Esophagus squamous epithelium (tissue), 5 donors: ENCODE results near the gene PPM1M. TPM values are rescaled to one million over a fixed set of nuclear protein-coding genes. Genes with fewer than 3 reads are reported as not detected.

Experiments
- DNase-seq: peaks from one replicate; lab custom pipeline; 2025; lab: John Stamatoyannopoulos, UW
- H3K27ac ChIP-seq, 4 donors: fragments of 200-600 bp; sonication (generic); one replicate each; pipeline ENCODE4 v1.5.1; 2016 to 2019; ENCODE audit warnings: mild to moderate bottlenecking in 1 of 4
- H3K27me3 ChIP-seq, 4 donors: fragments of 200-600 bp; sonication (generic); 1 replicate in 3 of 4; 2 replicates in 1 of 4; pipeline versions ENCODE4 v1.5.1 to v1.6.0; 2017 to 2021; ENCODE audit warnings: antibody characterized with exemption in 1 of 4
- H3K36me3 ChIP-seq, 3 donors: fragments of 200-600 bp; sonication (generic); one replicate each; pipeline ENCODE4 v1.5.1; 2016 to 2019
- H3K4me1 ChIP-seq, 3 donors: fragments of 200-600 bp; sonication (generic); one replicate each; pipeline ENCODE4 v1.5.1; 2017 to 2019
- H3K4me3 ChIP-seq, 4 donors: fragments of 200-600 bp; sonication (generic); 1 replicate in 3 of 4; 2 replicates in 1 of 4; pipeline ENCODE4 v1.5.1; 2016 to 2019; ENCODE audit warnings: mild to moderate bottlenecking in 2 of 4, moderate library complexity in 1 of 4
- H3K9me3 ChIP-seq, 3 donors: fragments of 200-600 bp; sonication (generic); one replicate each; pipeline ENCODE4 v1.5.1; 2016 to 2019
- CTCF ChIP-seq, 6 experiments: fragments of 450-650 bp in 4 of 6; fragments of 200-600 bp in 2 of 6; sonication (generic) in 2 of 6; IDR thresholded peaks; one replicate each; pipeline ENCODE4 v1.5.1; 2016 to 2019; ENCODE audit warnings: antibody characterized with exemption in 6 of 6, mild to moderate bottlenecking in 4 of 6, moderate library complexity in 4 of 6
- POLR2A ChIP-seq, 4 donors: fragments of 450-650 bp; IDR thresholded peaks; one replicate each; pipeline ENCODE4 v1.6.1; 2017; ENCODE audit warnings: antibody characterized with exemption in 4 of 4, mild to moderate bottlenecking in 4 of 4, moderate library complexity in 3 of 4
- WGBS, 2 donors: methylation state at CpG; one replicate each; pipeline ENCODE4 v1.1.5; 2018; 5-methylcytosine and 5-hydroxymethylcytosine counted together
- intact Hi-C: fragments of 100-400 bp; cut with DNase I; formaldehyde crosslinking; loops from one replicate; pipeline ENCODE4 v1.15.0; 2022
- total RNA-seq, 4 donors: library from RNA; depleted of rRNA; stranded (reverse); fragments of >200 nt; gene quantifications; one replicate each; pipeline ENCODE4 v1.1.0, GENCODE V29; 2016
- donor health status: DM: yes; HTN: yes; CAD: no.

Gene PPM1M
- total RNA-seq, 4 donors from 2014 or later, result 3.2 to 25.6 (median 12.3) TPM

DNA sequence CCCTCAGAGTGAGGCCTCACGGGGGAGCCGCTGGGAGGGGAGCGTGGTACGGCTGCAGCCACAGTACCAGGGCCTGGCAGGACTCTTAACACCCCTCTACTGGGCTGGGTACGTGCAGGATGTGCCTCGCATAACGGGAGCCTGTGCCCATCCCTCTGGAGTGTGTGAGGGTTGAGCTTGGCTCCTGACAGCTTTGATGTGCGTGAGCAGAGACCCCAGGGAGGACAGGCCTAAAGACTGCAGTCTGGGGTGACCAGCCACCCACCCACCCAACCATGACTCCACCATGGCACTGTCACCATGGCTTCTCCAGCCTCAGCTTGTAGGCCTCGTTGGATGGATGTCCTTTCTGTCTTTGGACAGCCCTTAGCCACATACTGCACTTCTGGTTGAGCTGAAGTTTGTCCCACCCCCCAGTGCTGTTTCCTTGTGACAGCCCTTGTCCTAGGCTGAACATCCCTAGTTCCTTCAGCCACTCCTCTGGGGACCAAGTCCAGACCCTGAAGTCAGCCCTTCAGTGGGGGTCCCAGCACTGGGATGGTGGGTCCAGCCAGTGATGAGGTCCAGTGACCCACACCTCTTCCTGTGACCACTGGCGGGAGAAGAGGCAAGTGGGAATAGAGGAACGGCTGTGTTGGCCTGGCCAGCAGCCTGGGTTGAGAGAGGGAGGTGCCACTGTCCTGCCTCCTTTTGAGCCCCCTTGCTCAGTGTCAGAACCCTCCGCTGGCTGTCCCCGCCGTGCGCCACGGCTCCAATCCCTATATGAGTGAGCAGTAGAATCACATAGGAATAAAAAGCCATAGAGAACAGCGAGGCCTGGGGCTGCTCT lies 48.1 kb downstream of the PPM1M start:
- intact Hi-C loops, result no loop called here
- TF ChIP-seq POLR2A (IDR thresholded peaks at IDR 0.05) (no peak), CTCF (IDR thresholded peaks at IDR 0.05) (no peak)
- Histone ChIP-seq H3K9me3 (no peaks in the 10 kb centered on the region), H3K4me1 (peaks cover 0 to 13% (median 3%) of the 10 kb centered on the region in 3 donors), H3K27ac (no peak overlapping the region), H3K4me3 (no peak overlapping the region), H3K27me3 (no peaks in the 10 kb centered on the region), H3K36me3 (peaks cover 0 to 56% (median 10%) of the 10 kb centered on the region in 3 donors)
- WGBS, 2 donors, result 92 to 100% methylated on average over 4 to 9 of the region's 17 CpGs
- DNase-seq, result no peak

GRCh38 chr3:52294320-52295150 lies 49.0 kb downstream of the PPM1M start:
- Histone ChIP-seq H3K27ac (no peak overlapping the region), H3K4me3 (no peak overlapping the region), H3K27me3 (no peaks in the 10 kb centered on the region), H3K36me3 (peaks cover 0 to 56% (median 10%) of the 10 kb centered on the region in 3 donors), H3K4me1 (peaks cover 0 to 10% (median 0%) of the 10 kb centered on the region in 3 donors), H3K9me3 (no peaks in the 10 kb centered on the region)
- DNase-seq, result no peak
- intact Hi-C loops, result no loop called here
- WGBS, 2 donors, result 64 to 74% methylated on average over 4 to 7 of the region's 11 CpGs
- TF ChIP-seq POLR2A (IDR thresholded peaks at IDR 0.05) (no peak), CTCF (IDR thresholded peaks at IDR 0.05) (no peak)

DNA sequence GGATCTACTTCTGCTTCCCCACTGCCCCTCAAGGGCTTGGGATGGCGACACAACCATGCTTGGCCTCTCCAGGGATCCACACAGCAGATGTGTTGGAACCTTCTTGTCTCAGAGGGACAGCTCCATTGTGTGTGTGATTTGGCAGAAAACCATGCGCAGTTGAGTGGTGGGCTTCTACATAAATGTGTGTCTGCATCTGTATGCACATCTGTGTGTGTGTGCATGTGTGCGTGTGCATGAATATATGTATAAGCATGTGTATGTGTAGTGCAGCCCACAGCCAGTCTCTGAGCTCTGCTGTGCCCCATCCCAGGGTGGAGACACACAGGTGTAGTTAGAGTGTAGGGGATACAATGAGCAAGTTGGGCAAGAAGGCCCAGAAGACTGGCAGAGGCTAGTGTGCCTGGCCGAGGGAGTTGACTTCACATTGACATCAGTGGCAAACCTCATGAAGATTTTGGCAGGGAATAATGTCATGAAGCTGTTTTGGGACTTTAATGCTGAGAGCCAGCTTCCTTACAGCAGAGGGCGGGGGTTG lies 50.2 kb downstream of the PPM1M start:
- H3K4me3 ChIP-seq, result no peak overlapping the region
- peaks cover 0 to 17% (median 0%) of the 10 kb centered on the region in 3 donors for H3K4me1 ChIP-seq
- no peaks in the 10 kb centered on the region for H3K9me3 ChIP-seq
- no peak for TF ChIP-seq CTCF (IDR thresholded peaks at IDR 0.05)
- TF ChIP-seq POLR2A (IDR thresholded peaks at IDR 0.05), result no peak
- WGBS, 2 donors, result 83 to 87% methylated on average over 2 to 3 of the region's 5 CpGs
- intact Hi-C loops, result no loop called here
- no peak for DNase-seq
- H3K36me3 ChIP-seq, result peaks cover 0 to 49% (median 10%) of the 10 kb centered on the region in 3 donors
- H3K27me3 ChIP-seq, result no peaks in the 10 kb centered on the region
- H3K27ac ChIP-seq, result no peak overlapping the region

- intact Hi-C loops, result no loop called here
- no peaks in the 10 kb centered on the region for H3K9me3 ChIP-seq
- H3K27me3 ChIP-seq, result no peaks in the 10 kb centered on the region
- H3K36me3 ChIP-seq, result peaks cover 0 to 31% (median 5%) of the 10 kb centered on the region in 3 donors
- no peak overlapping the region for H3K4me3 ChIP-seq
- 80 to 95% methylated on average over 3 to 10 of the region's 11 CpGs for WGBS, 2 donors
- H3K4me1 ChIP-seq, result peaks cover 0 to 17% (median 0%) of the 10 kb centered on the region in 3 donors
- no peak overlapping the region for H3K27ac ChIP-seq
- no peak for DNase-seq
- no peak for TF ChIP-seq POLR2A (IDR thresholded peaks at IDR 0.05)
- no peak for TF ChIP-seq CTCF (IDR thresholded peaks at IDR 0.05)
These were observed 51.9 kb downstream of the PPM1M start for GRCh38 chr3:52297242-52298148.
